ENCODE measurements around the gene TEX55.
"Not testable (repeated sequence)": the region's sequence is repeated elsewhere in the genome, so short reads cannot be mapped to it uniquely, and the experiment has no call there.

TEX55 gene

GRCh38 chr3:119145500-119146167 is at the start of gene TEX55:
Gene TEX55 (plus strand): TSS chr3:119146165. CDS start chr3:119146190, 25 bp downstream.
- DNase-seq = peak; percentile 48

- DNase-seq = no peak
Measured at GRCh38 chr3:119098003-119098402, 48.0 kb upstream of the TEX55 start.

- DNase-seq = no peak
Measured at GRCh38 chr3:119098619-119099222, 47.2 kb upstream of the TEX55 start.

- no peak for DNase-seq
Measured at GRCh38 chr3:119099785-119100184, 46.2 kb upstream of the TEX55 start.

DNA sequence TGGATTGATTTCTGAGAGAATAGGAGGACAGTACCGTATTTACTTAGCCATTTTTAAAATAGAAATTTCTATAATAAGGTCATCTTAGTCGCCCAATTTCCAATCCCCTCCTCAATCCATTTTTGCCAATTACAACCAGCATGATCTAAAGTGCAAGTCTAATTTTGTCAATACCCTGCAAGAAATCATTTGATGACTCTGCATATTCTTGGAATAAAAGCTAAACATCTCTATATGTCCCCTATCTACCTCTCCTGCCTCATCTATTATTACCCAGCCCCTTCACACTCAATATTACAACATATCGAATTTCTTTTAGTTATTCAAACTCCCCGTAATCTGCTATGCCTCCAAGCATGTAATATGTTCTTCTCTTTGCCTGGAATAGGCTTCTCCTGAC is 41.9 kb upstream of the TEX55 start:
- no peak for DNase-seq

DNA sequence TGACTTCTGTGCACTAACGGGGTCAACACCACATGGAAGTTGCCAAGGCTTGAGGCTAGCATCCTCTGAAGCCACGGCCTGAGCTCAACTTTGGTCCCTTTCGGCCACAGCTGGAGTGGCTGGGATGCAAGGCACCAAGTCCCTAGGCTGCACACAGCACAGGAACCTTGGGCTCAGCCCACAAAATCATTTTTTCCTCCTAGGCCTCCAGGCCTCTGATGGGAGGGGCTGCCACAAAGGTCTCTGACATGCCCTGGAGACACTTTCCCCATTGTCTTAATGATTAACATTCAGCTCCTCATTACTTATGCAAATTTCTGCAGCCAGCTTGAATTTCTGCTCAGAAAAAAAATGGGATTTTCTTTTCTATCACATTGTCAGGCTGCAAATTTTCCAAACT is 27.6 kb upstream of the TEX55 start:
- DNase-seq = not testable (repeated sequence)

DNA sequence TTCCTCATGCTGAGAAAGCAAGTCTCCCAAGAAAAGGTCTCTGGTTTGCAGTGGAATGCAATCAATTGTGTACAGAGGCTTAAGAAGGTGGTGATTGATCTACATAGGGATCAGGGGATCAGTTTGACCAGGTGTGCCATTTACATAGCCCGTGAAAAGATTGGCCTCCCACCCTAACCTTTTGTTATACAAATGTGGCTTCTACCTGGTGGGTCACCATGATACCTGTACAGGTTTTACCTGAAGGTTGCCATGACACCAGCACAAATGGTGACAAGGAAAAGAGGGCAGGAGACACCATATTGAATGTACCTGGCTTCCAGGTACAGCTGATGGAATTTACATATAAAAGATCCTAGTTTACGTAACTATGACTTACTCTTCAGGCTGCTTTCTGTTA is 25.5 kb upstream of the TEX55 start:
- no peak for DNase-seq

- DNase-seq = no peak
Measured at GRCh38 chr3:119122350-119122749, 23.6 kb upstream of the TEX55 start.

DNA sequence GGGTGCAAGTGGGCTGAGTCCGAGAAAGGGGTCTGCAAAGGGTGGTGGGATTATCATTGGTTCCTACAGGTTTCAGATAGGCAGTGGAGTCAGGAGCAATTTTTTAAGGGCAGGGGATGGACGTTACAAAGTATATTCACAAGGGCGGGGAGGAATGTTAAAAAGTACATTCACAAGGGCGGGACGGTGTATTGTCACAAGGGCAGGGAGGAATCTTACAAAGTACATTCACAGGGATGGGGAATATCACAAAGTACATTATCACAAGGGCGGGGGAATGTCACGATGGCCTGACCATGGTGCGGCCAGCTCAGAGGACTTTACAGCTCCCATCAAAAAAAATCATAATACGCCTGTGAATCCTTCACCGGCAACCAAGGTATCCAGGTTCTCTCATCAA is 20.6 kb upstream of the TEX55 start:
- DNase-seq = no peak

DNA sequence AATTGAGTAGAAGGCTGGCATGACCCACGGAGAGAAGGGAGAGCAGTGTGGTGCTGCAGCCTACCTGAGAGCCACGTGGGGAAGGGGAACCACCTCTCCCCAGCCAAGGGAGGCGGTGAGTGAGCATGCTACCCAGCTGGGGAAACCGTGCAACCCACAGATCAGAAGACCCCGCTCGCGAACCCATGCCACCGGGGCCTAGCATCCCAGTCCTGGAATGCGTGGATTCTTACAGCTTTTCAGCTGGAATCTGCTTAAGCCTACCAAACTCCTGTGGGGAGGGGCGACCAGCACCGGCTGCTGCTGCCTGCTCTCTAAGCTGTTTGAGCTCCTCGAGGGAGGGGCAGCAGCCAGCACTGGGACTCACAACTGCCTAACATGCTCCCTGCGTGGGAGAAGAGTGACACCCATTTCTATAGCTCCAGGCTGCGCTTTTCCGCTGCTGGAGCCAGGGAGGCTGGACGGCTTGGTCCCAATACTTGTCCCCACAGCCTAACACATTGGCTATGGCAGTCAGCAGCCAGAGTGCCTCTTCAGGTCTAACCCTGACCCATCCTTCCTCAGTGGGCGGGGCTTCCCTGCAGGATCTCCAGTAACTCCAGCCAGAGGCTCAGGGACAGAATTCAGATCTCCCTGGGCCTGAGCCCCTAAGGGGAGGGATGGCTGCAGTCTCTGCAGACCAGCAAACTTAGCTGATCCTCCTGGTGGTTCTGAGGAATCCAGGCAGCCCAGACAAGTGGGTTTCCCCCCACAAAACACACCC is 20.0 kb upstream of the TEX55 start:
- no peak for DNase-seq

DNA sequence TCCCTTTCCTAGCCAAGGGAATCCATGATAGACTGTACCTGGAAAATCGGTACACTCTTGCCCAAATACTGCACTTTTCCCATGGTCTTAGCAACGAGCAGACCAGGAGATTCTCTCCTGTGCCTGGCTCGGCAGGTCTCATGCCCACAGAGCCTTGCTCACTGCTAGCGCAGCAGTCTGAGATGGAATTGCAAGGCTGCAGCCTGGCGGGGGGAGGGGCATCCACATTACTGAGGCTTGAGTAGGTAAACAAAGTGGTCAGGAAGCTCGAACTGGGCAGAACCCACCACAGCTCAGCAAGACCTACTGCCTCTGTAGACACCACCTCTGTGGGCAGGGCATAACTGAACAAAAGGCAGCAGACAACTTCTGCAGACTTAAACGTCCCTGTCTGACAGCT is 15.7 kb upstream of the TEX55 start:
- DNase-seq = not testable (repeated sequence)

- DNase-seq = not testable (repeated sequence)
Measured at GRCh38 chr3:119132291-119132690, 13.7 kb upstream of the TEX55 start.

GRCh38 chr3:119139360-119139759 is 6.6 kb upstream of the TEX55 start:
- not testable (repeated sequence) for DNase-seq

DNA sequence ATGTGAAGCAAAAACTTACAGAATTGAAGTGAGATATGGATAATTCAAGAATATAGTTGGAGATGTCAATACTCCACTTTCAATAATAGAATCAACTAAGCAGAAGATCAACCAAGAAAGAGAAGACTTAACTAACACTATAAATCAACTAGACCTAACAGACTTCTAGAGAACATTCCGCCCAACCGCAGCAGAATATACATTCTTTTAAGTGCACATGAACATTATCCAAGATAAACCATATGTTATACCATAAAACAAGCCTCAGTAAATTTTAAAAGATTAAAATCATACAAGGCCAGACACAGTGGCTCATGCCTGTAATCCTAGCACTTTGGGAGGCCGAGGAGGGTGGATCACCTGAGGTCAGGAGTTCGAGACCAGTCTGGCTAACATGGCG is 5.5 kb upstream of the TEX55 start:
- no peak for DNase-seq

DNA sequence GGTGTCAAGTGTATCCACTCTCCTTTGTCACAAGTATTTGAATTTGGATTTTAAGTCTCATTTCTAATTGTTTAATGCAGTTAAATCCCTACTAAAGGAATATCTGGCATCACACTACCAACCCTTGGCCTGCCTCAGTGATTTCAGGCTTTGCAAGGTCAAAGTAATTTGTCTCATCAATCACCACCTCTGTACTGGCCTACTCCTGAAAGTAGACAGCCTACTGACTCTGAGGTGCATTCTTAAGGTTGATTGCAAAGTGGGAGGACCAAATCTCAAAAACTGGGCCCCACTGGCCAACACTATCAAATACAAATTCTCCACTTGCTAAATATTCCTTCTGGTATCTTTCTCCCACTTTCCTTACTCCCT is 851 bp upstream of the TEX55 start:
- DNase-seq = no peak

DNA sequence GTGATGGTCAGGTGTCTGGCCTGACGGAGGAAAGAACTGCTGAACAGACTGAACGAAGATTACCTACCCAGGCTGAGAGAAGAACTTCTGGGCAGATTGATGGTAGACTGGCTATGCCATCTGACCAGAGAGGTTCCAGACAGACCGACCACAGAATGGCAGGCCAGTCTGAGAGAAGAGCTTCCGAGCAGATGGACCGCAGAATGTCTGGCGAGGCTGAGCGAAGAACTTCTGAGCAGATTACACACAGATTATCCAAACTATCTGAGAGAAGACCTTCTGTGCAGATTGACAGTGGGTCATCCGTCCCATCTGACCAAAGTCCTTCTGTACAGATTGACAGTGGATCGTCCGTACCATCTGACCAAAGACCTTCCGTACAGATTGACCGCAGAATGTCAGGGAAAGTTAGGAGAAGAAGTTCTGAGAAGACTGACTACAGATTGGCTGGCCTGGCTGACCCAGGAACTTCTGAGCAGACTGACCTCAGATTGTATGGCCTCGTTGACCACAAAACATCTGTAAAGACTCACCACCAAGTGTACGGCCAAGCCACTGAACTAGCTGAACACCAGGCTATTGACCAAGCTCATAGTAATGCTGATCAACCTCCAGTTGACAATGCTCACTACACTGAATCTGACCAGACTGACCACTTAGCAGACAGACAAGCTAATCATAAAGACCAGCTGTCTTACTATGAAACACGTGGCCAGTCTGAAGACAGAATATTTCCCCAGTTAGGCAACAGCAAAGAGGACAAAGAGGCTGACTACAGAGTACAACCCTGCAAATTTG is 812 bp downstream of the TEX55 start:
- no peak for DNase-seq

DNA sequence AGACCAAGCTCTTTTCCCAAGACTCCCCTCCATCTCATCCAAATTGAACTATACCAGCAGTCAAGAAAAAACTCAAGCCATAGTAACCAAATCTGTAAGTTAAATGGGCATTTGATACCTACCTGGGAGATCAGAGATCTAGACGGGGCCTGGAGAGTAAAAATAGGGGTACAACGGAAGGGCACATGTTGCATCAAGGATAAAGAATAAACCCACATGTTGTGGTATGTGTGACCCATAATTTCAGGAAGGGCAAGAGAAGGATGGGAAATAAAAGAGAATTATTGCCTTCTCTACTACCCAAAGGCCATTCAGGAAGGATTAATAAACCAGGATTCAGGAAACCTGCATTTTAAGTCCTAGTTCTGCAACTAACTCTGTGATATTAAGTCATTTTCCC is 1.5 kb downstream of the TEX55 start:
- DNase-seq = no peak

GRCh38 chr3:119148493-119149180 is 2.7 kb downstream of the TEX55 start:
- DNase-seq = no peak

- no peak for DNase-seq
Measured at GRCh38 chr3:119149484-119149883, 3.5 kb downstream of the TEX55 start.

- DNase-seq = no peak
Measured at GRCh38 chr3:119156868-119157267, 10.9 kb downstream of the TEX55 start.

GRCh38 chr3:119157971-119158370 is 12.0 kb downstream of the TEX55 start:
- no peak for DNase-seq

GRCh38 chr3:119160361-119160760 is 14.4 kb downstream of the TEX55 start:
- DNase-seq = no peak

DNA sequence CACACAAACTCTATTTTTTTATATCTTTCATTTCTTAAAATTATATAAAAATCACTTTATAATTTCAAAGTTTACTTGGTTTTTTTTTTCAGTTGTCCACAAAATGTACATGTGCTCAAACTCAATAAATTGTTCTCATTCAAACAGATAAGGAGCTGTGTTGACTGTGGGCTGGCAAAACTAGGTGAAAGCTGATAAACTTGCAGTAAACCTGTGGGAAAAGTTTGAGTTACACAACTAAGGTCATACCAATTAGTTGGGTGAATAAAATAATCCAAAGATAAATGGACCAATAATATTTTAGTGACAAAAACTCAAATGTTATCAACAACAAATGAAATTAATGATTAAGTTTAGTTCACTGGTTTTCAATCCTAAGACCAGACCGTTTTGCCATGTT is 14.8 kb downstream of the TEX55 start:
- no peak for DNase-seq

Data from NCI-H2107 (cell line).